Measurements from ENCODE around the gene PPP3CA. TPM values are rescaled to one million over a fixed set of nuclear protein-coding genes. Genes with fewer than 3 reads are reported as not detected.
"Not testable (repeated sequence)": the region's sequence is repeated elsewhere in the genome, so short reads cannot be mapped to it uniquely, and the experiment has no call there.

PPP3CA gene
- total RNA-seq, 1 donor from 2014 or later, result 41.2 TPM

DNA sequence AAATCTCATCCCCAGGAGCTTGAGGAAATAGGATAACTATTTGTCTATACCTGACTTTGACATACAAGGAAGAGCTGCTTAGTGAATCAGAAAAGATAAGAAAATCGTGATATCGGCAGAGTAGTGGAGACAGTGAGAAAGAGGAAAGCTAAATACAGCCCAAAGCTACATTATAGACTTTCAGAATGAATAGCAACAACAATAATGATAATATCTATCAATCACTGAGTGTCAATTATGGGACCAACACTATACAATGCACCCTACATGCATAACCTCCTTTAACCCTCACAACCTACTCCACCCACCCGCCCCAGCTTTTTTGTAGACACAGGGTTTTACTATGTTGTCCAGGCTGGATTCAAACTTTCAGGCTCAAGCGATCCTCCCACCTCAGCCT lies 205.1 kb downstream of the PPP3CA start:
- DNase-seq (ENCODE audit: low spot score), result no peak

DNA sequence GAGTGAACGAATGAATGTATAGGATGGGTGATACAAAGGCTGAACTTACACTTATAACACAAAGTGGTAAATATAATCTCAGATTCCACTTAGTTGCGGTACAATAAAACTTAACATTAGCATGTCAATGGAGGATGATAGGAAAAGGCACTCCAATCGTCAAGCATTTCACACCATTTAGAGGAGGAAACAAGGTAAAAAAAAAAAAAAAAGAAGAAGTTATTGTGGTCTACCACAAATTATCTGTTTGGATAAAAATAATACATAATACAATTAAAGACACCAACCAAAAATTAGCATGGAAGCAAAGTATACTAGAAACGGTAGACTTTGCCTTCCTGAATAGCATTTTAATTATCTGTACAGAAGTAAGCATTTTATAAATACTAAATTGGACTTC lies 205.5 kb downstream of the PPP3CA start:
- DNase-seq (ENCODE audit: low spot score), result no peak

DNA sequence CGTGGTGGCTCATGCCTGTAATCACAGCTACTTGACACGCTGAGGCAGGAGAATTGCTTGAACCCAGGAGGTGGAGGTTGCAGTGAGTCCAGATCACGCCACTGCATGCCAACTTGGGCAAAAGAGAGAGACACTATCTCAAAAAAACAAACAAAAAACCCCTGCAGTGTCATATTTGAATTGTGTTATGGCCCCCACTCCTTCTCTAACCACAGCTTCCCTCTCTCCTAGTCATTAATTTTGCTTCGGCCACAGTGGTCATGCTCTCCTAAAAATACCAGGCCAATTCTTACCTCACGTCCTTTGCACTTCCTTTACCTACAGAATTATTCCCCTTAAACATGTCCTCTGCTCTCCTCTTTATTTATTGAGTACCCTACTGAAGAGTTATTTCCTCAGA lies 206.1 kb downstream of the PPP3CA start:
- DNase-seq (ENCODE audit: low spot score), result no peak

DNA sequence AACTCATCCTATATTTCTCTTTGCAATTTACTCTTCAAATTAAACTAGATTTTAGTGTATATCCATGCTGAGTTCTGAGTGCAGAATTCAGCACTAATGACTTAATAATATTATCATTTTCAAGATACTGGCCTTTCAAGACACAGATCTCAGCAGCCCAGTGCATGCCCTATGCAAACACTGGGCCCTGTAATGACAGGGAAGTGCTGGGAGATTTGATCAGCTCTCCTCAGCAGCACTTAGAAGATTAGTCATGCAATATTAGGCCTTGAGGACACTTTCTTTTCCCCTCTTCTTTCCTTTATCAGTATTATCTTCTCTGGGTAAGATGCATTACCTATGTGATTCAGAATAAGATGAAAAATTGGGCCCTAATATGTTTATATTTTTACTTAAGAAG lies 207.1 kb downstream of the PPP3CA start:
- no peak for DNase-seq (ENCODE audit: low spot score)

DNA sequence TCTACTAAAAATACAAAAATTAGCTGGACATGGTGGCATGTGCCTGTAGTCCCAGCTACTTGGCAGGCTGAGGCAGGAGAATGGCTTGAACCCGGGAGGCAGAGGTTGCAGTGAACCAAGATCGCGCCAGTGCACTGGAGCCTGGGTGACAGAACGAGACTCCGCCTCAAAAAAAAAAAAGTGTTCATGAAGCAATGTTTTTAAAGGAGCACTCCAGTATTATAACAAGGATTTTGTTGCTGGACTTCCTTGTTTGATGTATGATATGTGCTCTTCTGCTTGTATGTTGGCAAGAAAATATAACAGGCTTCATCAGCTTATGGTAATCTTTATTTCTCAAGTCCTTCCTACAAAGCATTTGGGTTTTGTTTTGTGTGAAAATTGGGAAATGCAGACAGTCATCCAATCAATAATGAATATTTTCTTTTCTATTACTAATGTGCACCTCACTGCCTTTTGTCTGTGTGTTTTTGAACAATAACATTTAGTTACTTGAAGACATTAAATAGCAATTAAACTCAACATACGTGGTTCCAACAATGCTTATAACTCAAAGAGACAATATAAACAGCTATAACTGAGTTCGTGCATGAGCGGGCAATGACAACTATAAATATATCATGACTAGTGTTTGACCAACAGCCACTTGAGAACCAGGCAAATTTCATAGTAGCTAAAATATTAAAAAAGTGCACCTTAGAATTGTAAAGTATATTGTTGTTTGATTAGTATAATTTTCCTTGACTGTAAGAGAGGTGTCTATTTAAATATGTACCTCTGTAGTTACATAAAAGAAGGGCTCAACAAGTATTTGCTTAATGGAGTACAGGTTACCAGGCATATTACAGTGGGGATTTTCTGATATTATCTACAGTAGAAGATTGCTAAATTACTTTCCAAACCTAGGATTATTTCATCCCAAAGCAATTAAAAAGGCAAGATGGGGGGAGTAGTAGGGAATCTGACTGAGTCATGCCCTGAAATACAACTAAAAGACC lies 210.7 kb downstream of the PPP3CA start:
- DNase-seq (ENCODE audit: low spot score), result no peak

DNA sequence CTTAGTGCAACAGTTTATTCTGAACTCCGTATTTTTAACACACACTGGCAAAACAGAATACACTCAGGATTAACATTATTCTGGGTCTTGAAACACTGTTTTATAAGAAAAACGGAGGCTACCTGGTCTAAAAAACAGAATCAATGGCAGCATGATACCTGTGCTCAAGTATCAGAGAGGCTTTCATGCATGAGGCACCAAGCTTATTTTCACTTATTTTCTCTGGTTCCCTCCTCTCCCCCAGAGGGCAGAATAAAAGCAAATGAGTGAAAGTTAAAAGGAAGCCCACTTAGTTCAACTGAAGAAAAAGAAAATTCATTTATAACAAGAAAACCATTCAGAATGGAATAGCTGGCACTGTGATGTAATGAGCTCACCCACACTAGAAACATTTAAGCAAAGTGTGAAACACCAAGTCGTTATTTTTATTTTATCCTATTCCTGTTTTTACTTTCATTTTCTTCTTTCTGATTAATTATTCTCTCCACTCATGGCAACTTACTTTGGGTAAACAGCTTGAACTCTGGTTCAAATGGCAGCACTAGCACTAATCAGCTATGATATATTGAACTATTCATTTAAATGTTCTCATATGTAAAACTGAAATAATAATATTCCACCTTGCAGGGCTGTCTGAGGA lies 211.8 kb downstream of the PPP3CA start:
- no peak for DNase-seq (ENCODE audit: low spot score)

DNA sequence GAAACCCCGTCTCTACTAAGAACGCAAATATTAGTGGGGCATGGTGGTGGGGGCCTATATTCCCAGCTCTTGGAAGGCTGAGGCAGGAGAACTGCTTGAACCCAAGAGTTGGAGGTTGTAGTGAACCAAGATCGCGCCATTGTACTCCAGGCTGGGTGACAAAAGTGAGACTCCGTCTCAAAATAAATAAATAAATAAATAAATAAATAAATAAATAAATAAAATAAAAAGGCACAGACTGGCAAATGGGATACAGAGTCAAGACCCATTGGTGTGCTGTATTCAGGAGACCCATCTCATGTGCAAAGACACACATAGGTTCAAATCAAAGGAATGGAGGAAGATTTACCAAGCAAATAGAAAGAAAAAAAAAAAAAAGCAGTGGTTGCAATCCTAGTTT lies 216.3 kb downstream of the PPP3CA start:
- not testable (repeated sequence) for DNase-seq (ENCODE audit: low spot score)

DNA sequence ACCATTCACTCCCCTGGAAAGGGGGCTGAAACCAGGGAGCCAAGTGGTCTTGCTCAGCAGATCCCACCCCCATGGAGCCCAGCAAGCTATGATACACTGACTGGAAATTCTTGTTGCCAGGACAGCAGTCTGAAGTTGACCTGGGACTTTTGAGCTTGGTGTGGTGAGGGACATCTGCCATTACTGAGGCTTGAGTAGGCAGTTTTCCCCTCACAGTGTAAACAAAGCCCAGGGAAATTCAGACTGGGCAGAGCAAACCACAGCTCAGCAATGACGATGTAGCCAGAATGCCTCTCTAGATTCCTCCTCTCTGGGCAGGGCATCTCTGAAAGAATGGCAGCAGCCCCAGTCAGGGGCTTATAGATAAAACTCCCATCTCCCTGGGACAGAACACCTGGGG lies 218.4 kb downstream of the PPP3CA start:
- DNase-seq (ENCODE audit: low spot score), result not testable (repeated sequence)

DNA sequence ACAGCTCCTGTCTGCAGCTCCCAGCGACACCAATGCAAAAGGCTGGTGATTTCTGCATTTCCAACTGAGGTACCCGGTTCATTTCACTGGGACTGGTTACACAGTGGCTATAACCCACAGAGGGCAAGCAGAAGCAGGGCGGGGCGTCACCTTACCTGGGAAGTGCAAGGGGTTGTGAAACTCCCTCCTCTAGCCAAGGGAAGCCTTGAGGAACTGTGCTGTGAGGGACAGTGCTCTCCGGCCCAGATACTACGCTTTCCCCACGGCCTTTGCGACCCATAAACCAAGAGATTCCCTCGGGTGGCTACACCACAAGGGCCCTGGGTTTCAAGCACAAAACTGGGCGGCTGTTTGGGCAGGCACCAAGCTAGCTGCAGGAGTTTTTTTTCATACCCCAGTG lies 218.9 kb downstream of the PPP3CA start:
- no peak for DNase-seq (ENCODE audit: low spot score)

DNA sequence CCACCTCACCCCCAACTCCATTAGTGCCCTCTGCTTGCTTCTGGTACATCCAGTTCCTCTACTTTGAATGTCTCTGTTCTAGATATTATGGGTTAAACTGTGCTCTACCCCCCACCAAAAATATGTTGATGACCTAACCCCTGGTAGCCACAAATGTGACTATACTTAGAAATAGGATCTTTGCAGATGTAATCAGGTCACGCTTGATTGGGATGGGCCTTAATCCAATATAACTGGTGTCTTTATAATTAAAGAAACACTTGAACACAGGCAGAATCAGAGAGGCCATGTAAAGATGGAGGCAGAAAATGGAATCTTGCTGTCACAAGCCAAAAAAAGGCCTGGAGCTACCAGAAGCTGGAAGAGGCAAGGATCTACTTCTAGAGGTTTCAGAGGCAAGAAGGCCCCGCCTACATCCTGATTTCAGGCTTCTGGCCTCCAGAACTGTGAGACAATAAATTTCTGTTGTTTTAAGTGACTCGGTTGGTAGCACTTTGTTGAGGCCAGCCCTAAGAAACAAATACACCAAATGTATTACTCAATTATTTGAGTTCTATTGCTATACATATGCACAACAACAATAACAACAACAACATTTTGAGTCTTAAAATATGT lies 220.0 kb downstream of the PPP3CA start:
- no peak for DNase-seq (ENCODE audit: low spot score)

DNA sequence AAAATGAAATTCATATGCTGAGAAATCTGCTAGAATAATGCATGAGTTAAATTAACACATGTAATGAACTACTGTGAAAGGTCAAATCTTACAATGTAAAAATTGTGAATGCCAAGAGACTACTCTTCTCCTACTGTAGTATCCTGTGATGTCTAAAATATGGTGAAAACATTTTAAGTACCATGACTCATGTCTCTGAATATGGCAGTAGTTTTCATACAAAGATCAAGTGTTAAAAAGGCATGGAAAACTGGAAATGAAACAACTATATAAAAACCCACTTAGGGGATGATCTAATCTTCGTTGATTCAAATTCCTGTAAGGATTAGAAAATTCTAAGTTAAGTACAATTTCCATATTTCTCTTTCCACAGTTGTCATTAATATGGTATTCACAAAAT lies 221.3 kb downstream of the PPP3CA start:
- no peak for DNase-seq (ENCODE audit: low spot score)

DNA sequence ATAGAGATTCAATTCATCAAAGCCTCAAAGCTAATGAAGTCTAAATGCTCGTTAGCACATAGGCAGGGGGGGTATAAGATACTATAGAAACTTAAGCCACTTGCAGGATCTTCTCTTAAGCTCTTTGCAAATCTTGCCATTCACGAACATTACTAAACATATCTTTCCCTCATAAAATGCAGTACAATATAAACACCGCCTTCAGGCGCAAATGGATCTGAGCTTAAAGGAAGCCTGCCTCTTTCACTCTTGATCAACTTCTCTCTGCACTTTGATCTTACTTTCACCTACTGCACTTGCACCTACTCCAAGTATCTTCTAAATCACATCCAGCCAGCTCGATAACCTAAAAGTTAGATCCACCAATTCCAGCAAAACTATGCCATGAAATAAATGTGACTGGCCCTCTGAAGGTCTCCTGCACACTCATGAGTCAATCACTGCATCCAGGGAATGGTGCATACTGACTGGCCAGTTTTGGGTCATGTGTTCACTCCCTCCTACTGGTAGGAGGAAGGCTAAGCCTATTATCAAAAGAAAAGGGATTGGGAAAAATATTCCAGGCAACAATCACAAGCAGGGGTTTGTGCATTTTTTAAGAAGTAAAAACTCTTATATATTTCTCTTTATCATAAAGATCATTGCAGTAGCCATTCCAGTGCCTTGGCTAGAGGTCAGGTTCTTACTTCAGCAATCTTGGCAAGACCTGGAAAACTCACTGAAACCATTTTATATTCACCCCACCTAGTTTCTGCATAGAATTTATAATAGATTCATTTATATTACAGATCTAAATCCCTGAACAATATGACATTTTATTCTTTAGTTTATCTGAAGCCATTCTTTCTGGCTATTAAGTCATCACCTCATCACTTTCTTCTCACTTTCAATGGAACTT lies 222.0 kb downstream of the PPP3CA start:
- DNase-seq (ENCODE audit: low spot score), result no peak

DNA sequence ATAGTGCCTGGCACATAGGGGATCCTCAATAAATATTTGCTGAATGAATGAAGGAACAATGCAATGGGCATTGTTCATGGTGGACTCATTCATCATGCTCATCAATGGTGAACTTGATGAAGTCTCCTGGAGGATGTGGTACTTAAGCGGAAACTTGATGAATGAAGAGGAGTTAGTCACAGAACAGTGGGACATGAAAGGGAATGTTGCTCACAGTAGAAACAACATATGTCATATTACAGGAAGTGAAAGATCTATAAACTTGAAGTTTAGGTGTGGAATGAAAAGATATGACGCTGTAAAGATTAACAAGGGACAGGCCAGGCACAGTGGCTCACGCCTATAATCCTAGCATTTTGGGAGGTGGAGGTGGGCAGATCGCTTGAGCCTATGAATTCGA lies 224.1 kb downstream of the PPP3CA start:
- DNase-seq (ENCODE audit: low spot score), result no peak

DNA sequence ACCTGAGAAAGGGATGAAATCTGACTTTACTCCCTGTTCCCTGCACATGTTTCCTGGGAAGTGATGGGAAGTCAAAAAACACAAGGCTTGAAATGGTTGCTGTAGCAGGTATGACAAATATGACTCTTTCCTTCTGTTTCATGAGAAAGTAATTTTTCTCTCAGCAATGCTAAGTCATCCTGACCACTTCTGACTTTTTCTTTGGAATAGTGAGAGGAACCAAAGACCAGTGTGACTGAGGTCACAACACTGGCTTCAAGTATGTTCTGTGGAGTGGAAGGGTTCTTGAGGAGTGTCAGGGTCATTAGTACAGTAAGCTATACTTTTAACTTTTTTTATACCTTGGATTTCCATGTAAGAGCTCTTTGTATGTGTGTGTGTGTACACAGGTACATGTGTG lies 225.3 kb downstream of the PPP3CA start:
- no peak for DNase-seq (ENCODE audit: low spot score)

DNA sequence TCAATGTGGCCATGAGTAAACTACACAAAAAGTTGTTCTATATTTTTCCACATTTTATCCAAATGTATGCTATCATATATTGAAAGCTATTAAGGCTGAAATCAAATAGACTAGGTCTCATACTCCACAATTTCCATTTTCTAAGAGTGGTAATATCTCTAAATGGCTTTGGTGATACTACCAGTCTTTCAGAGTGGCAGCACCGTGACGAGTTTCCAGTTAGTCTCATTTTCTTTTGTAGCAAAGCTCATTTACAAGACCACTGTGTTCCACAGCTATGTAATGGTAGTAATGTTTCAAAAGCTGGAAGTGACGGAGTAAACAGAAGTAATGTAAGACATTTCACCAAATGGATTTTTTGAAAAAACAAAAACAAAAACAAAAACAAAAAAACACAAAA lies 228.2 kb downstream of the PPP3CA start:
- DNase-seq (ENCODE audit: low spot score), result no peak

DNA sequence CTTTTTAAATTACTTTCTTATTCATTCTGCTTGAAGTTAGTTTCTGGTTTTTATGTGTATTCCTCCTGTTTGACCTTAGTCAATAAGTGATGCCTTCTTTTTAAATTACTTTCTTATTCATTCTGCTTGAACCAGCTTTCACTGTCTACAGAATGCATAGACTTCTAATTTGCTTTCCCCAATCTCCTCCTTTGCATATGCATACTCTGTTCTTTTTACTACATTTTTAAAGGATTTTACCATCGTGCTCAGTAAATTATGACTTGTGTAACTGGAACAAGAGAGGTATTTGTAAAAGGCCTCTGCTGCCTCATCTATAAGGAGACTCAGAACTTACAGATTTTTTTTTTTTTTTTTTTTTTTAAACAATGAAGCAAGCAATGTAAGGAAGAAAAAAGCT lies 228.7 kb downstream of the PPP3CA start:
- no peak for DNase-seq (ENCODE audit: low spot score)

DNA sequence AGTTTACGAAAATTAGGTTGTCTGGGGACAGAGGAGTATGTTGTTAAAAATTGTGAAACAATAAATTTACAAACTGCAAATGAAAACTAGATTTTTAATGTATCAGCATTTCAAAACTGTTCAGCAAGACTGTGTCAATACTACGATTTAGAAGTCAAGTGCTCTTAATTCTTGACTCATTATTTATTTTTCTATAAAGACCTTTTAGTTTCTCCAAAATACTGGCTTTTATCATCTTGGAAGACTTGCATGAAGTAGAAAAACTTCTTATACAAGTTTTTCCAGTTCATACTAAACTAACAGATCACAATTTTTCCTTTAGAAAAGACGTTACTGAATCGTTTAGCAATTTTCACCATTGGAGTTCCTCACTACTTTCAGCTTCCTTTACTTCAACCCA lies 231.4 kb downstream of the PPP3CA start:
- no peak for DNase-seq (ENCODE audit: low spot score)

DNA sequence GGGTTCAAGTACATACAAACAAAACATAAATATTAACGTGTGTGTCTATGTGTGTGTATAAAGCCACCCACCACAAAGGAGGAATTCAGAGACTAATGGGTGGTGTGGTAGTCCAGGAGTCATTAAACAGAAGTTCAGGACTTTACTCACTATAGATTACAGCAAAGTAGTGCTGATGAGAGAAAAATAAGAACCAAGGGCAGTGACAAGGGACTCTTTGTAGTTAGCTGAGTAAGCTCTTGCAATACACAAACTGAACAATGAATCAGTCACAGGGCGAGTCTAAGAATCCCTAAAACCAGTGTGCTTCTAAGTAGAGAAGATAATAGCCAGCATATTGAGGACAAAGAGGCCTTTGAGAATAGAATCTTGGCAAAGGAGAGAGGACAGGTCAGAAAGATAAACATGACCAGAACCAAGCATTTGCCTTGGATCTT lies 232.4 kb downstream of the PPP3CA start:
- no peak for DNase-seq (ENCODE audit: low spot score)

DNA sequence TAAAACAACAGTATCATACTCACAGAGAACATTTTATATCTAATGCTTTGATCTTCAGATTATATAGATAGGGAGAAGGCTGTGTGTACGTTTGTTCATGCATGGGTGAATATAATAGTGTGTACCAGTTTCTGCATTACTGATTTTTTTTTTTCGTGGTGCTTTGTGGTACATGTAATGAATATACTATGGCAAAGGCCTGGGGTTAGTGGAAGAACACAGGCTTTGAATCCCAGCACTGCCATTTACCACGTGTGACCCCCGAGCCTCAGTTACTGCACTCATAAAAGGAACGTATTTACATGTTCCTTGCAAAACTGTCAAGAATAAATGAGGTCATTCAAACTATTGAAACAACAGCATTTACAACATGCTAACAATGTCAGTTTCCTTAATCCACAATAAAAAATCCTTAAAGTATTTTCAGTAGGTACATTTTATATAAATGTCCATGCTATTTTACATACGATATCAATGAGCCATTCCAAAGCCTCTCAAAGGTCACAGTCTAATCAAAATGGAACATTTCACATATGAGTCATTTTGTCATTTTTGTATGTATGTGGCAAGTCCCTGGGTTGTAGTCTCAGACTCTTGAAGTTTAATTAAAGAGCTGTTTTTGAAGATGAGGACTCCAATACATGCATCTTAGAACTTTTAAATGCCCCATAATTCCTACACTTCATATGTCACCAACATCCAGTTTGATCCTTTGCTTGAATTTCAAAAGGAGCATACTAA lies 242.8 kb downstream of the PPP3CA start:
- DNase-seq (ENCODE audit: low spot score), result no peak

DNA sequence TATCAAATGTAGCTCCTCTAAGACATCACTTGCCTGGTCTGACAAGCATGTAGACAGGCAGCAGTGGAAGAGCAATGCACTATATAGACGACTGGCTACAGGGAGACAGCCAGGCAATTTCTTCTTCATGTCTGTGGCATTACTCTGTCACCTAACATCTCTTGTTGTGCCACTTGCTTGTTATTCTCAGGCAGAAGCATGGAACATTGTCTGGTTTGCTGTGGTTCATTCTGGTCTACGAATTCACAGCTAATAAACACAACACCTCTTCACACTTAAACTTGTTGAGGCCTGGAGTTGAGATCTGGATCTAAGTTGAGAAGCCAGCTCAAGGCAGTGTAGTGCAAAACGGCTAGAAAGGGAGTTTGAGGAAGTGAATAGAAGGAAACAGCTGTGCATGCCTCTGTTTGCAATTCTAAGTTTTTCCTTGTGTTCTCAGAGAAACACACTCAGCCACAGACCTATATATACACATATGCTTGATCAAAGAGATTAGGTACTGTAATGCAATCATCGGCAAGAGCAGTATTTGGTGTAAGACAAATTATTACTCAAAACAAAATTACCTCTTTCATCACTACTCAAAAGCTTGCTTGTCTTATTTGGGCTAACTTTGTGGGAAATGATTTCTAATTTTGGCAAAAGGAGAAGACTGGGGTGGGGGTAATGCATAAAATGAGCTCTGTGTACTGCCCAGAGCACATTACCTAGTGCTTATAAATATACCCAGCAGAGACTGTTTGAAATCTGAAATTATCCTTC lies 243.8 kb downstream of the PPP3CA start:
- peak; percentile 53 for DNase-seq (ENCODE audit: low spot score)

Measured in umbilical cord (tissue), 2 donors.